Measurements from ENCODE around the gene MRAP2.
"Not testable (repeated sequence)": the region's sequence is repeated elsewhere in the genome, so short reads cannot be mapped to it uniquely, and the experiment has no call there.

MRAP2 gene

GRCh38 chr6:84032000-84032399 is 1.6 kb upstream of the MRAP2 start:
- not testable (repeated sequence) for DNase-seq (ENCODE audit: low read depth in 3 of 3)

GRCh38 chr6:84035484-84035883 is 1.9 kb downstream of the MRAP2 start:
- DNase-seq (ENCODE audit: low read depth in 3 of 3), result no peak

- no peak for DNase-seq (ENCODE audit: low read depth in 3 of 3)
Measured at GRCh38 chr6:84037425-84038089, 4.0 kb downstream of the MRAP2 start.

GRCh38 chr6:84042603-84043002 is 9.0 kb downstream of the MRAP2 start:
- no peak for DNase-seq (ENCODE audit: low read depth in 3 of 3)

GRCh38 chr6:84043555-84043954 is 10.0 kb downstream of the MRAP2 start:
- DNase-seq (ENCODE audit: low read depth in 3 of 3), result no peak

- no peak for DNase-seq (ENCODE audit: low read depth in 3 of 3)
Measured at GRCh38 chr6:84046755-84047154, 13.2 kb downstream of the MRAP2 start.

GRCh38 chr6:84048588-84048987 is 15.0 kb downstream of the MRAP2 start:
- DNase-seq (ENCODE audit: low read depth in 3 of 3), result no peak

- no peak for DNase-seq (ENCODE audit: low read depth in 3 of 3)
Measured at GRCh38 chr6:84050408-84050807, 16.8 kb downstream of the MRAP2 start.

- DNase-seq (ENCODE audit: low read depth in 3 of 3), result no peak
Measured at GRCh38 chr6:84052204-84052882, 18.8 kb downstream of the MRAP2 start.

- no peak for DNase-seq (ENCODE audit: low read depth in 3 of 3)
Measured at GRCh38 chr6:84052883-84053241, 19.3 kb downstream of the MRAP2 start.

GRCh38 chr6:84055647-84056046 is 22.1 kb downstream of the MRAP2 start:
- DNase-seq (ENCODE audit: low read depth in 3 of 3), result no peak

- no peak for DNase-seq (ENCODE audit: low read depth in 3 of 3)
Measured at GRCh38 chr6:84057908-84058307, 24.3 kb downstream of the MRAP2 start.

- no peak for DNase-seq (ENCODE audit: low read depth in 3 of 3)
Measured at GRCh38 chr6:84059082-84059481, 25.5 kb downstream of the MRAP2 start.

GRCh38 chr6:84061174-84061573 is 27.6 kb downstream of the MRAP2 start:
- no peak for DNase-seq (ENCODE audit: low read depth in 3 of 3)

GRCh38 chr6:84061613-84062398 is 28.2 kb downstream of the MRAP2 start:
- no peak for DNase-seq (ENCODE audit: low read depth in 3 of 3)

GRCh38 chr6:84062519-84063154 is 29.1 kb downstream of the MRAP2 start:
- DNase-seq (ENCODE audit: low read depth in 3 of 3), result no peak

- DNase-seq (ENCODE audit: low read depth in 3 of 3), result no peak
Measured at GRCh38 chr6:84065693-84066290, 32.2 kb downstream of the MRAP2 start.

- no peak for DNase-seq (ENCODE audit: low read depth in 3 of 3)
Measured at GRCh38 chr6:84066536-84066935, 33.0 kb downstream of the MRAP2 start.

- not testable (repeated sequence) for DNase-seq (ENCODE audit: low read depth in 3 of 3)
Measured at GRCh38 chr6:84068873-84069272, 35.3 kb downstream of the MRAP2 start.

GRCh38 chr6:84072442-84072997 is 38.9 kb downstream of the MRAP2 start:
- DNase-seq (ENCODE audit: low read depth in 3 of 3), result no peak

GRCh38 chr6:84074988-84075781 is 41.6 kb downstream of the MRAP2 start:
- DNase-seq (ENCODE audit: low read depth in 3 of 3), result no peak

All from stimulated activated CD4-positive, alpha-beta T cell treated with anti-CD3 and anti-CD28 coated beads, TNF-alpha, amount 100 ng/mL, for 24 hours (primary cell).